ENCODE measurements around the gene IMMP2L.
"Not testable (repeated sequence)": the region's sequence is repeated elsewhere in the genome, so short reads cannot be mapped to it uniquely, and the experiment has no call there.

The IMMP2L gene

GRCh38 chr7:111459065-111459756, 103.1 kb downstream of the IMMP2L start:
- no peak for DNase-seq

DNA sequence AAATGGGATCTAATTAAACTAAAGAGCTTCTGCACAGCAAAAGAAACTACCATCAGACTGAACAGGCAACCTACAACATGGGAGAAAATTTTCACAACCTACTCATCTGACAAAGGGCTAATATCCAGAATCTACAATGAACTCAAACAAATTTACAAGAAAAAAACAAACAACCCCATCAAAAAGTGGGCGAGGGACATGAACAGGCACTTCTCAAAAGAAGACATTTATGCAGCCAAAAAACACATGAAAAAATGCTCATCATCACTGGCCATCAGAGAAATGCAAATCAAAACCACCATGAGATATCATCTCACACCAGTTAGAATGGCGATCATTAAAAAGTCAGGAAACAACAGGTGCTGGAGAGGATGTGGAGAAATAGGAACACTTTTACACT, 111.6 kb downstream of the IMMP2L start:
- not testable (repeated sequence) for DNase-seq

- not testable (repeated sequence) for DNase-seq
These were observed 114.8 kb downstream of the IMMP2L start for GRCh38 chr7:111447502-111447901.

- no peak for DNase-seq
These were observed 122.3 kb downstream of the IMMP2L start for GRCh38 chr7:111439977-111440376.

- DNase-seq: no peak
These were observed 123.7 kb downstream of the IMMP2L start for GRCh38 chr7:111438369-111439289.

GRCh38 chr7:111437736-111438135, 124.6 kb downstream of the IMMP2L start:
- no peak for DNase-seq

- no peak for DNase-seq
These were observed 125.7 kb downstream of the IMMP2L start for GRCh38 chr7:111436608-111437007.

DNA sequence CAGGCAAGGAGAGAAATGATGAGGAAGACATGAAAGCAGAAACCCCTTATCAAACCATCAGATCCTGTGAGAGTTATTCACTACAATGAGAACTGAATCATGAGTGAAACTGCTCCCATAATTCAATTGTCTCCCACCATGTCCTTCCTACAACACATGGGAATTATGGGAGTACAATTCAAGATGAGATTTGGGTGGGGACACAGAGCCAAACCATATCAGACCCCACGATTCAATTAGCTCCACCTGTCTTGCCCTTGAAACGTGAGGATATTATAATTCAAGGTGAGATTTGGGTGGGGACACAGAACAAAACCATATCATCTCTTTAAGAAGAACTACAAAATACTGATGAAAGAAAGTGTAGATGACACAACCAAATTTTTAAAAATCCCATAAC, 128.9 kb downstream of the IMMP2L start:
- DNase-seq: no peak

GRCh38 chr7:111429781-111430180, 132.5 kb downstream of the IMMP2L start:
- DNase-seq: no peak

DNA sequence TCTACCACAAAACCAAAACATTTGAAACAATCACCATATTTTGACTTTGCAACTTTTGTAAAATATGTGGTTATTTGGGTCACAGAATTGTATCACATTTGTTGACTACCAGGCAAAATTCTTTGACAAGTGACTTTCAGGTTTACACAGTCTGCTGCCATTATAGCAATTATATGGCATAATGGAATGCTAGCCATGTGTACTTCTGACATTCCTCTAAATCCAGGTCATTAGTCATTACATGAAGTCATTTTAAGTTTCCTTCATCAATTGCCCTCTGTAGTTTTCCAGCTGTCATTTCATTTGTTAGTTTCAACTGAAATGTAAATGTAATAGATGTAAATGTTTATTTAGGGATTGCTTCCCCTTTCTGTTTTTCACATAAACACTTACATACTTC, 137.5 kb downstream of the IMMP2L start:
- DNase-seq: no peak

DNA sequence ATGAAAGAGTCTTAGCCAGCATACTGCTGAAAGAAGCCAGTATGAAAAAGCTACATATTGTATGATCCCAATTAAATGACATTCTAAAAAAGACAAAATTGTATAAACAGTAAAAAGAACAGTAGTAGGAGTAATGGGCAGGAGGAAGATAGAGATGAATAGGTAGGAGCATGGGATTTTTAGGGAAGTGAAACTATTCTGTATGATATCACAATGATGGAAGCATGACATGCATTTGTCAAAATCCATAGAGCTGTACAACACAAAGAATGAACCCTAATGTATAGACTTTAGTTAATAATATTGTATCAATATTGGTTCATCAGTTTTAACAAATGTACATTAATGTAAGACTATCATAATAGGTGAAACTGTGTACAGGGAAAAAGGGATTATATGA, 147.9 kb downstream of the IMMP2L start:
- DNase-seq: no peak

GRCh38 chr7:111413739-111414138, 148.6 kb downstream of the IMMP2L start:
- no peak for DNase-seq

- no peak for DNase-seq
These were observed 151.4 kb downstream of the IMMP2L start for GRCh38 chr7:111410899-111411298.

DNA sequence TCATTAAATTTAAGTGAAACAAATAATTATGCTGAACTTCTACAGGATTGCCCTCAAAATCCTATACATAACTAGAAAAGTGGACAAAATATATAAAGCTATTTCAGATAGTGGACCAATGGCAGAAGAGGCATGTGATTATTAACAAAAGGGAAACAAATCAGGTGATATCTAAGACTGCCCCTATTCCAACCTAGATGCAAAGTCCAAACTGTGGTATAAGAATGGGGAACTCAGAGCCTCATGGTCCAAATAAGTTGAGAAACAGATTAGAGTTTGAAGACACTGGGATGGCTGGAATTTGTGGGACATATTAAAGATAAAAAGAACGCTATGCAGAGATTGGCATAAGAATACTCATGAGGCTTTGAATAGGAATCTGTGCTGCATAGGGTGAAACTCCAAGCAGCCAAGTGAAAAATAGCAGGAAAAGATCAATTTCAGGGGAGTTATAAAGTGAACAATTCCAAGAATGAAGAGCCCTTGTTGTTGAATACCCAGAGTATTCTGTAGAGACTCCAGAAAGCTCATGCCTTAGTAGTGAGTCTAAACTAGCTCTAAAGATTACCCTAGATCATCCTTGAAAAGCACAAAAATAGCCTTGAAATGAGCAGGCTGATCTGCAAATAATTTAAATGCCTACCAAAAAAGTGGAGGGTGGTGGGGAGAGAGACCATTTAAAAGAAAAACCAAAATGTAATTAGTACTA, 152.4 kb downstream of the IMMP2L start:
- DNase-seq: no peak

DNA sequence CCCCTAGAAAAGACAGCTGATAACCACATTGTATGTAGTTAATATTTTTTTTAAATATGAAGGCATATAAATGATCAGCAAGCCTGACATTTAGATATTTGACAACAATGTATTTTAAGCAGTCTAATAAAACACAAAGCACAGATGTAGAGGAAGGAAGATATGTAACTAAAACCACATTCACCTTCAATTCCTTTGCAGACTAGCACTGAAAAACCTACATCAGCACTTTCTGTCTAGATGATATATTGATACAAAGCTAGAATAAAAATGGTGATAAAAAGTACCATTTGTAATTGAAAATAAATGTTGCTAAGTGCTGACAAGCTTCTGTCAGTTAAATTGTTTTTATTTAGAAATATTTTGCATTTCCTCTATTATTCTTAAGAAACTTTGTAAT, 153.6 kb downstream of the IMMP2L start:
- DNase-seq: no peak

GRCh38 chr7:111407258-111407657, 155.0 kb downstream of the IMMP2L start:
- no peak for DNase-seq

DNA sequence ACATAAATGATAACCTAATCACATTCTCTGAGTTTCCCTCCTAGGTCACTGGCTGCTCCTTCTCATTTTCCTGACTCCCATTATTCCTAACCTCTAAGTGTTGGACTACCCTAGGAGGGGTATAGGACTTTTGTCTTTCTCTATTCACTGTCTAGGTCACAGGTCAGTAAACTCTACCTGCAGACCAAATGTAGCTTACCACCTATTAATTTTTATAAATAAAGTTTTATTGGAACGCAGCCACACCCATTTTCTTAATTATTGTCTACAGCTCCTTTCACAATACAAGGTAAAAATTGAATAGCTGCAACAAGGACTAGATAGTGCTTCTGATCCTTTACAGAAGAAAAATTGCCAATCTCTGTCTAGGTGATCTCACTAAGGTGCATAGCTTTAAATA, 156.7 kb downstream of the IMMP2L start:
- no peak for DNase-seq

DNA sequence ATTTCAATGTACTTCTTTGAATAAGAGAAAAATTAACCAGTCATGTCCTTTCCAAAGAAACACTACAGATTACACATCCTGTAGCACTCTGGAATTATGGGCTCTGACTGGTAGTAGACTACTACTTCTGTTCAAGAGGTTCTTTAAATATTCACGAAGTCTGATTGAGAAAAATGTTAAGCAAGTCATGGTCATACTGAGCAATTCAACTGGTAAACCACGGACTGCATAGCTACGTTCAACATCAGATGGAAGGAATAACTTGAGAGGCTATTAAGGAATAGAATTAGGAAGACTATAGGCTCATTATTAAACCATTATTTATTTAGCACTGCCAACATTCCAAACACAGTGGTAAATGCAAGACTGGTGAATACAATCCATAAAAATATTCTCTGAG, 160.8 kb downstream of the IMMP2L start:
- DNase-seq: no peak

- DNase-seq: no peak
These were observed 162.2 kb downstream of the IMMP2L start for GRCh38 chr7:111400088-111400487.

- DNase-seq: no peak
These were observed 167.4 kb downstream of the IMMP2L start for GRCh38 chr7:111394891-111395290.

- no peak for DNase-seq
These were observed 169.1 kb downstream of the IMMP2L start for GRCh38 chr7:111393011-111393754.

- no peak for DNase-seq
These were observed 170.0 kb downstream of the IMMP2L start for GRCh38 chr7:111392294-111392693.

GRCh38 chr7:111390000-111390399, 172.3 kb downstream of the IMMP2L start:
- no peak for DNase-seq

Measured in stimulated activated CD4-positive, alpha-beta T cell treated with anti-CD3 and anti-CD28 coated beads, Interleukin-4, amount 100 ng/mL, for 24 hours (primary cell).